ENCODE data around the gene CAMTA1.

GRCh38 chr1:7526867-7527732 is 741.8 kb downstream of the CAMTA1 start:
- no peak for TF ChIP-seq FOXA1 (IDR thresholded peaks at IDR 0.05)
- no peak for TF ChIP-seq ARNT (IDR thresholded peaks at IDR 0.05)
- no peak for TF ChIP-seq FOXK2 (IDR thresholded peaks at IDR 0.05)
- no peak for TF ChIP-seq SP1 (IDR thresholded peaks at IDR 0.05)
- TF ChIP-seq BHLHE40 (IDR thresholded peaks at IDR 0.05; ENCODE audit: borderline replicate concordance), result no peak
- TF ChIP-seq ELF4 (IDR thresholded peaks at IDR 0.05), result no peak
- no peak for TF ChIP-seq FOXM1 (IDR thresholded peaks at IDR 0.05; ENCODE audit: borderline replicate concordance)
- no peak for TF ChIP-seq LEF1 (IDR thresholded peaks at IDR 0.05; ENCODE audit: borderline replicate concordance)
- TF ChIP-seq L3MBTL2 (conservative IDR thresholded peaks at IDR 0.05), result no peak
- no peak for TF ChIP-seq CTBP1 (IDR thresholded peaks at IDR 0.05; ENCODE audit: borderline replicate concordance)
